HG03442 (cell line): ENCODE data around the gene RNASE13.

ENCODE experiments used
- ATAC-seq: cut with Tn5 transposase; IDR thresholded peaks from one replicate; pipeline ENCODE4 v1.9.1; 2021; ENCODE audit warnings: mild to moderate bottlenecking, moderate library complexity; ENCODE audit not compliant: unreplicated experiment

The RNASE13 gene

DNA sequence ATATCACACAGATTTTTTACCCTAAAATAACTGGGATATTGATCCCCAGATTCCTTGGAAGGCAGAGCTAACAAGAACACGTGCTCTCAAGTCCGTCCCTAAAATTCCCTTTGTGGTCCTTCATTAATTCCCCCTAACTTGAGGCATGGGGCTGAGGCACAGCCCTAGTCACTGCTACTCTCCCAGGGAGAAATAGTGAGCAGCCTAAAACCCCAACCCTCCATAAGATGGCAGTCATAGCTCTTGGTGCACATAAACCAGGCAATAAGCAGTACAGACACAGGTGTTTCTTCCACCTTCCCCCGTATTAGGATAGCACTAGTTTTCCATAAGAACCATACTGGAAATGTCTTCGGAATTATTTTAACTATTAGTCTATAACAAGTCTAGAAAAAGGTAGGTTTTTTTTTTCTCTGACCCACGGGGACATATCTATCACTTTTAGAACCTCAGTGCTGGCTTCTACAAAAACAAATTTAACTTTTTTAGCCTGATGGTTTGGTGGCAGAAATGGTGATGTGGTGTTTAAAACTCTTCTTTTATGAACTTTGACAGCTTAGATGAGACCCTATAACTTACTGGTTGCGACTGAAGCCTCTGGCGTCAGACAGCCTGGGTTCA, 32.4 kb upstream of the RNASE13 start:
- ATAC-seq = no peak

DNA sequence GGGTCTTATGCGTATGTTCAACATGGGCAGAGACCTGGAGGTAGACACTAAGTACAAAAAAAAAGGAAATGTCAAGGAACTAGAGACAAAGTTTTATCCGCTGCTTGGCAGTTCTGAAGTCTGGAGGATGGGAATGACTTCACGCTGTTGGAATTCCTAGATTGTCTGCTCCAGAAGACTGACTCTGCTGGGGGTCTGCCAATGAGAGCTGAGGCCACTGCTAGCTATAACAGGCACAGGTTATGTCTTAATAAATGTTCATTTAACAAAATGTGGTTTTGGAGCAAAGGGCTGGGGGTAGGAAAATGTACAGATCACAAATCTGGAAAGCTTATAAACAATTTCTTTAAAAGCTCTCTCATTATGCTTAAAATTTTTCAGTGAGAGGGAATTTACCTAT, 28.9 kb upstream of the RNASE13 start:
- no peak for ATAC-seq

DNA sequence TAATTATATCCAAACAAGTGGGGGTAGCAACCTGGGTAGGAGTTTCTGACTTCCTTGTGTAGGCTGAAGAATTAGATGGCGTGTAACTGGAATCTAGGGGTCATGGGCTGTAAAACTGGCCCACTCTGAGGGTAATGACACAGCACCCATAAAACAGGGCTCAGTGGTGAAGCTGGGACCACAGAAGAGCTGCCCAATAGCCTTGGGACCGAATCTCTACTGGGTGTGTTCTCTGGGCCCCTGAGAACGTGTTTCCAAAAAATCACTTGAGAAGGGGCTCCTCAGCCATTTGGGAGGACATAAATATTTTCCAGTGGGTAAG, 26.7 kb upstream of the RNASE13 start:
- no peak for ATAC-seq

DNA sequence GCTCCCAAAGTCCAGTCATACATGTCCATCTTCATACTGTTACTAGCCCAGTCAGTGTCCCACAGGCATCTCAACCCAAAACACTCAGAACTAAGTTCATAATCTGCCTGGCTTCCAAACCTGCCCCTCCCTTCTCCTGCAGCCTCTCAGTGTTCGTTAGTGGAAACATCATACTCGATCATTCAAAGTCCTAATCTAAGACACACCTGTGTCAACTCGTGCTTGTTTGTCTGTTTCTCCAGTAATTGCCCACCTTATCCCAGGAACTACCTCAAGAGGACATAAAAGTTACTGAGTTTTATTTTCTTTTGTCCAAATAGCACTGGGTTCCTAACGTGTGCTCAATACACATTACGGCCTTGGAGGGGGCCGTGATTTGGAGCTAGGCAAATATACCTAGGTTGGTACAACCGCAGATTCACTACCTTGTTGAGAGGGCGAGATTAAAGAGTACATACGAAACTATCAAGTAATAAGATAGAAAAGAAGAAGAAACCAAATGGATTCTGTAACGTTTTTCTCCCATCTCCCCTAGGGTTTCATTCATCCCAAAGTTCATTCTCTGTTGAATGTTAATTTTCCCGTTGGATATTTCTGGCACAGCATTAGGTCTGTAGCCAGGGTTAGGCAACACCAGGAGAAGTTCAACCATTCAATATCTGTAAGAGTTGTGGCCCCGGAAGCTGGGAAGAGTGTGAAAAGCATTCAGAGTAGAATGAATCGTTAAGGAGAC, 26.2 kb upstream of the RNASE13 start:
- ATAC-seq = no peak

DNA sequence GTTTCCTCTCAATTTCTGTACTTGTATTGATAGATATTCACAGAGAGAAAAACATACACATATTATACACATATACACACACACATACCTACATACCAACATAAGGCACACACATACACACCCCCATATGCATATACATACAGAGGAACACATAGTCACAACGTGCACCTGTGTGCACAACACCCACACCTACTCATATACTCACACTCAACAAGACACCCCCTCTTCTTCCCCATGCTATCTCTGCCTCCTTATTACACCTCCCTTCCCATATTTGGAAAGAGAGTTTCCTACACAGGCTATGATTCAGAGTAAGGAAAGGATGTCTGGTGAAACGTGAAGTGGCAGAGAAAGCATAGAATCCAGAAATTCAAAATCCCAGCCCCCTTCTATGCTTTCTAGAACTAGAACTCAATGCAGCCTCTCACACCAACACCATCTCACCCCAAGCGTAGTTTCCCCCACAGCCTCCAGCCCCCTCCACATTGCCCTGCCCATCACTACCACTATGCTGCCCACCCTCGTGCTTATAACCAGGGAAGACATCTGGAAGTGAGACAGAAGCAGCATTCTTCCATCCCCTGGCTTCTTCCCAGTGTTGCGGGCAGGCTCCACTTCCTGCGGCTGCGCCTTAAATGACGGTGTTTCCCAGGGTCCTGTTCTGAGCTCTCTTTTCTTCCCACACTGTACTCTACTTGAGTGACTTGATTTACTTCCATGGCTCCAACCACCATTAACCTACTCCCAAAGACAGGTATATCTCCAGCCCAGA, 25.4 kb upstream of the RNASE13 start:
- no peak for ATAC-seq

DNA sequence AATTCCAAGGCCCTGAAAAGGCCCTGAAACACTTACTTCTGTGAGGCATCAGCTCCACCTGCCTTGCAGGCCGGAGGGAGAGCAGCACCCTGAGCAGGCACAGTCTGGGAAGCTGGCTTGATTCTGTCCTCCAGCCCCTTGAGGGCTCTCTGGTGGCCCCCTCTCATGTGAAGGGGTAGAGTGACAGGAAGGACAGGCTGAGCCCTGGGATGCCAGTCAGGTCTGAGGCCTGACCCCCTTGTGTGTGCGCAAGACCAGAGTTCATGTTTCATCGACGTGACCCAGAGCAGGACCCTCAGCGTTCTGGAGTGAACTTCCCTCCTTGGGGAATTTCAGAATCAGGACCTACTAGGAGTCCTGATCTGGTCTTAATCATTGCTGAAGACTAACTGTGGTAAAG, 24.3 kb upstream of the RNASE13 start:
- ATAC-seq = no peak

DNA sequence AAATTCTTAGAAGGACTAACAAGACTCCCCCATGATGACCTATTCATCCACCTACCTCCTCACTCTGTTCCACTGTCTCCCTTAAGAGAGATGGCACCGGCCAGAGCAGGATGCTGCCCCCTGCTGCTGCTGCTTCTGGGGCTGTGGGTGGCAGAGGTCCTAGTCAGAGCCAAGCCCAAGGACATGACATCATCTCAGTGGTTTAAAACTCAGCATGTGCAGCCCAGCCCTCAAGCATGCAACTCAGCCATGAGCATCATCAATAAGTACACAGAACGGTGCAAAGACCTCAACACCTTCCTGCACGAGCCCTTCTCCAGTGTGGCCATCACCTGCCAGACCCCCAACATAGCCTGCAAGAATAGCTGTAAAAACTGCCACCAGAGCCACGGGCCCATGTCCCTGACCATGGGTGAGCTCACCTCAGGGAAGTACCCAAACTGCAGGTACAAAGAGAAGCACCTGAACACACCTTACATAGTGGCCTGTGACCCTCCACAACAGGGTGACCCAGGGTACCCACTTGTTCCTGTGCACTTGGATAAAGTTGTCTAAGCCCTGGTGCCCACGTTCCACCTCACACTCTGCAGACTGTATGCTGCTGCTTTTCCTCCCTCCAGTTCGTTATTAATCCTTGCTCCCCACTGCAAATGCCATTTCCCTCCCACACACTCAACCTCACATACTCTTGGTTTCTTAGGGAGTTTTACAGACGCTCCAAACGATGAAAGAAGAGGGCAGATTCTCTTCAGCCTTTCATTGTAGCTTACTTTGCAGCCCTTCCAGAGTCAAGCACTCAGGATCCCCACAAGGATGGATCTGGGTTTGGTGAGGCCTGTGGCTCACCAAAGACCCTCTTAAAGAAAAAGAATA, 23.4 kb upstream of the RNASE13 start, which contains the start of gene RNASE8:
Gene RNASE8, plus strand, starts transcription at position 20 of the 873 bp plus-strand sequence. Its CDS starts 71 bp downstream, at position 91.
- ATAC-seq = no peak

DNA sequence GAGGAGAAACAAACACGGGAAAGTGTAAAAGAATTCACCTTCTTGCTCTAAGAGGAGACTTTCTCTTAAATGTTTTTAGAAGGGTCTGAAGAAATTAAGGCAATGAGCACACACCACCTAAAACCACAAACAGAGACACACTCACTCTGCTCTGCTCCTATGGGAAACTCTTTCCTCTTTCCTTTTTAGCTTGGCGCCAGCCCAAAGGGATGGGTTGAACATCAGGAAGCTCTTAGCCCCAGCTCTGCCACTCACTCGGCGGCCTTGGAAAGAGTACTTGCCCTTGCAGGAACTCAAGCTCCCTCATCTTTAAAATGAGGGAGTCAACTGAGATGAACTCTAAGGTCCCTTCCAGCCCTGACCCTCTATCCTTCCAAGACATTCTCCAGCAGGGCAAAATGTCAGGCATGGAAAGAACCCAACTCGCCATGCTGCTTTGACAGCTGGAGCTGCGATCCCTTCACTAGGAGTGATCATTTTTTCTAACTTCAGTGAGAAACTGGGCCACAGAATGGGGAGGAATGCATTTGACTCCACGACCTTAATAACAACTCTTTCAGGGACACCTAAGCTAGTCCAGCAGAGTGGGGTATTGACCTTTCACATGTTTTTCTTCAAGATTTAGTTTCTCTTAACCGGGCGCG, 22.0 kb upstream of the RNASE13 start:
- ATAC-seq = no peak

DNA sequence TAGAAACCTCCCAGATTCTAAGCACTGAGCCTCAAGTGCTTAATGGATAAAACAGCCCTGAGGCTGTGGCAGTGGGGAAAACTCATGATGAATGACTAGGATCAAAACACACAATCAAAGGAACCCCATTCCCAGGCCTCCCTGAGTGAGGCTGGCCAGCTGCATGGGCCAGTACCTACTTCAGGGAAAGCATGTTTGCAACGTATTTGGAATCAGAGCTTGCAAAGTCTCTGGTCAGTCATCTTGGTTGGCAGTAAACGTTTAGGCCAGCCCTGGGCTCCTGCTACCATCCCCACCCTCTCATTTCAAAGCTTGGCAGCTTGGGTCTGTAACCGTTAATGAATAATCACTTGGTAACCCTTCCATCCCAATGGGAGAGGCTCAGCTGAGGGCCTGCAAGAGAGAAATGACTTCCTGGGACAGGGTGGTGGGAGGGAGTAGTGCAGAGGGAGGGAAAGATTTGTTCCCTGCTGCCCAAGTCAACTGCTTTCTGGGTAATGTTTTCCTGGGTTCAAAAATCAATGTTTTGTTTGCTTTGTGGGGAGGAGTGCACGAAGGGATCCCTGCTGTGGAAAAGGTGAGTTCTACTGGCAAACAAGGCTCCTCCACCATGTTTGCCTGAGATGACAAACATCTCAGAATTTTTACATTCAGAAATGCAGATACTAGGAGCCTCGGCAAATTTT, 21.0 kb upstream of the RNASE13 start:
- ATAC-seq = no peak

DNA sequence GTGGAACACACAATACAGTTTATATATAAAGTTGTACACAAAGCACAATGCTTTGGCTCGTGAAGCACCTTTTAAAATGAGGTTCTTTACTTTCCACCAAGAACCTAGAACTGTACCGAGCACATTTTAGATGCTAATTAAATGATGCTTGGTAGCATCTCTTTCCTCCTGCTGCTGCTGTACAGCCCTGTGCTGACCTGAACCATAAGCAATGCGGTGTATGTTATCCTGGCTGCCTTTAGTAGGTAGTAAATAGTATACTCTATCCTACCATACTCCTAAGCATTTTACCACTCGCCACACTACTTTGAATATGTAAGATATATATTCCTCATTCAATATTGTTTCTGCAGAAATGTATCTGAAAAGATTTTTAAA, 20.1 kb upstream of the RNASE13 start:
- ATAC-seq = no peak

DNA sequence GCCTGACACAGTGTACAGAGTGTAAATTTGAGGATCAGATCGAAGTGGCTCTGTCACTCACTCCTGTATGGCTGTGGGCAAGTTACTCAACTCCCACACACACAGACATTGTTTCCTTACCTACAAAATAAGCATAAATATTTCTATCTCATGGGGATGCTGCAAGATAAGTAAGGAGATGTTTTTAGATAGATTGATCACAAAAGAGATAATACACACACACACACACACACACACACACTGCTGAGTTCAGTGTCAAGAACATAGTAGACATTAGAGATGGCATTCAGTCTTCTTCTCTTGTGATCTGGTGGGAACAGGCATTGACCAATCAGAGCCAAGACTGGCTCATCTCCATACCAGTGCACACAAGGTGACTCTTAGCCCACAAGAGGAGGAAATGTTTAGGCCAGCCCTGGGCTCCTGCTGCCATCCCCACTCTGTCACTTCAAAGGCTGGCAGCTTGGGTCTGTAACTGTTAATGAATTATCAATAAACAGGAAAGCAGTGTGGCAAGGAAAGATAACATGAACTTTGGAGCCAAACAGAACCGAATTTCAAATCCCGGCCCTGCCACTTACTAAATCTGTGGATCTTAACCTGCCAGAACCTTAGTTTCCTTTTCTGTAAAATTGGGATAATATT, 19.6 kb upstream of the RNASE13 start:
- ATAC-seq = no peak

DNA sequence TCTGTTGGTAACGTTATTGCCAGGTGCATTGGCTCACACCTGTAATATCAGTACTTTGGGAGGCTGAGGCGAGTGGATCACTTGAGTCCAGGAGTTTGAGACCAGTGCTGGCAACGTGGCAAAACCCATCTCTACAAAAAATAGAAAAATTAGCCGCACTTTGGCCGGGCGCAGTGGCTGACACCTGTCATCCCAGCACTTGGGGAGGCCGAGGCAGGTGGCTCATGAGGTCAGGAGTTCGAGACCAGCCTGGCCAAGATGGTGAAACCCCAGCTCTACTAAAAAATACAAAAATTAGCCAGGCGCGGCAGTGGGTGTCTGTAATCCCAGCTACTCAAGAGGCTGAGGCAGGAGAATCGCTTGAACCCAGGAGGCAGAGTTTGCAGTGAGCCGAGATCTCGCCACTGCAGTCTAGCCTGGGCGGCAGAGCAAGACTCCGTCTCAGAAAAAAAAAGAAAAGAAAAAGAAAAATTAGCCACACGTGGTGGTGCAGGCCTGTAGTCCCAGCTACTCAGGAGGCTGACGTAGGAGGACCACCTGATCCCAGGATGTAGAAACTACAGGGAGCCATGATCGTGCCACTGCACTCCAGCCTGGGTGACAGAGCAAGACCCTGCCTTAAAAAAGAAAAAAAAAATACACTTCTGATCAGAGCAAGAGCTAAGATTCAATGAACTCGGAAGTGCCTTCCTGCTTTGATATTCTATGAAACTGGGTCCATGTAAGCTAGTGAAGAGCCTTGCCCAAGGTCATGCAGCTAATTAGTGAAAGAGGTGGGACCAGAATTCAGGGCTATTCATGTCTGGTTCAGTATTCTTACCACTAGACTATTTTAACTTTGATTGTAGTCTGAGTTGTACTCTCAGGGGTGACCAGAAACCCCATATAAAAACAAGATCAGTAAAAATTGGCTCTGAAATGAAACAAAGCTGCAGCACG, 18.8 kb upstream of the RNASE13 start:
- ATAC-seq = no peak

DNA sequence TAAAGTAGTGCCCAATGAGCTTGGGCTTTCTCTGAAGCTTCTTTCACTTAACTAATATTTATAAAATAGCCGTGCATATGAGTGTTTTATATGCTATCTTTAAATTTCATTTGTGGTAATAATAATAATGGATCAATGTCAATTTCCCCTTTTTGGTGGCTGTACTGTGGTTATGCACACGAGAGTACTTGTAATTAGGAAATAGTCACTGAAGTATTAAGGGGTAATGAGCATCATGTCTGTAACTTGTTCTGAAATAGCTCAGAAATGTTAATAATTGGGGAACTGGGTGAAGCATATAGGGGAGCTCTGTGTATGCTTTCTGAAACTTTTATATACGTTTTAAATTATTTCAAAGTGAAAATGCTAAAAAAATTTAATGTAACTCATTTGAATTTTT, 16.0 kb upstream of the RNASE13 start:
- no peak for ATAC-seq

DNA sequence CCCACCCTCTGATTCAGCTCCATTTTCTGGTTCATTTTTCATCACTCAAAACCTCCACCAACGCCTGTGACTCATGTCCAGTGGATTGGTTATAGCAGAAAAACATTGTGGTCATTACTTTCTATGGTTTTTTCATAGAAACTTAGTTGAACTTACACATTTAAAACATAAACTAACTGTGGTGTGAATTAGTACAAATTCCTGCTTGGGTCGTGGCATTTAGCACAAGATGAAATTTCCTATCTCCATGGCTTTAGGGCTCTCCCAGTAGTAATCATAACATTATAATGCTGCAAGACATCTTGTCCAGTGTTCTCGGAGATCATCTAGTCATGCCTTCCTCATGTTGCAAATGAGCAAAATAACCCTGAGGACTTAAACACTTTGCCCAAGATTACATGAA, 14.7 kb upstream of the RNASE13 start:
- ATAC-seq = no peak

DNA sequence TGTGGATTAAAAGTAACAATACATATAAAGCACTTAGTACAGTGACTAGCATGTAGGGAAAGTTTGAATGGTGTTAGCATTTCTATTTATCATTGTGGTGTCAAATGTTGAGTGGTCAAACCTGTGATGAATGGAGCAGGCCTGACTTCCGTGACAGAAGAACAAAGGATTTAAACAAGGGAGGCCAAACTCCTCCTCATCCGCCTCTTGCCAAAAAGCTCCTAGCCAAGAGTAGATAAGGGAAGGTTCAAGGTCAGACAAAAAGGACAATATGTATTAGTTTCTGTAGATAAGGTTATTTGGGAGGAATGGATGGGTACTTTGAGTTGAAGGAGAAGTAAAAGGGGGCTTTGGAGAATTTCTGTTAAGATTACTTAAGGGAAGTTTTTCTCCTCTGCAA, 14.0 kb upstream of the RNASE13 start:
- ATAC-seq = no peak

DNA sequence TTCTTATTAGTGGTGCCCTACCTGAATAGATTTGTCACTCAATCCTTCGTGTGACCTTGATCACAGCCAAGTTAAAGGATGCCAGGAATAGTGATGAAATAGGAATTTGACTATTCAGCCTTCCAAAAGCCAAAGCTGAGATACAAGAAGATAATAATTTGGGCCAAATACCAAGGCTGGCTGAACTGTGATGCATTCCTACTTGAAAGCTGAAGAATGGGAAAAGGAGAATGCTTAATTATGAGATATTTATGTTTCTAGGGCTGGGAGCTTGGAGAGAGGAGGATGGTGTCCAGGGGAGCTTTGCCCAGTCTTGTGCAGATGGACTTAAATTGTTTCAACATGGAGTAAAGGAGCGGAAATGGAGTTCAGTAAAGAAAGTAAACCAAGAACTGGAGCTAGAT, 12.8 kb upstream of the RNASE13 start:
- ATAC-seq = no peak

DNA sequence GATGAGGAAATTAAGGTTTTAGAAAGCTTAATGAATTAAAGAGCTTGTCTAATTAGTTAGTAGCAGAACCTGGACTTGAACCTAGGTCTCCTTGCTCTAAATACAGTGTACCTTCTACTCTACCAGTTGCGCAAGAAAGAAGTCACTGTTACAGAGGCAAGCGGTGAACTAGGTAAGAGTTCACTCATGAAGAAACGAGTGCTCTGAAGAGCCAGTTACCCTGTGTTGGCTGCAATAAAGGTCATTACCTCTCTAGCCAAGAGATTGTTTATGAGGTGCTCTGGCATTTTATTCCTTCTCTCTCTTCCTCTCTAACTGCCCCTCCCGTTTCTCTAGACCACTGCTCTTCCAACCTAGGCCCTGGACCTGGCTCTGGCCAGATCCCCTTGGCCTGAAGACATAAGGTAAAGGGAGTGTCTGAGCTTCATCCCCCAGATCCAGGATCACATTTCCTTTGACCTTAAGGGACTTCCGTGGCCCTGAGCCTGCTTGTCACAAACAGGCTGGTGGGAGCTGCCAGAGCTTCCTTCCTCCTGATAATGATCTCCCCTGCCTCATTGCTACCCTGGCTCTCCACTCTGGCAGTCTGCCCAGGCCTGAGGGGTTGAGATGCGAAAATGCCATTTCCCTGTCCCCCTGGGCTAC, 9.5 kb upstream of the RNASE13 start:
- ATAC-seq = no peak

DNA sequence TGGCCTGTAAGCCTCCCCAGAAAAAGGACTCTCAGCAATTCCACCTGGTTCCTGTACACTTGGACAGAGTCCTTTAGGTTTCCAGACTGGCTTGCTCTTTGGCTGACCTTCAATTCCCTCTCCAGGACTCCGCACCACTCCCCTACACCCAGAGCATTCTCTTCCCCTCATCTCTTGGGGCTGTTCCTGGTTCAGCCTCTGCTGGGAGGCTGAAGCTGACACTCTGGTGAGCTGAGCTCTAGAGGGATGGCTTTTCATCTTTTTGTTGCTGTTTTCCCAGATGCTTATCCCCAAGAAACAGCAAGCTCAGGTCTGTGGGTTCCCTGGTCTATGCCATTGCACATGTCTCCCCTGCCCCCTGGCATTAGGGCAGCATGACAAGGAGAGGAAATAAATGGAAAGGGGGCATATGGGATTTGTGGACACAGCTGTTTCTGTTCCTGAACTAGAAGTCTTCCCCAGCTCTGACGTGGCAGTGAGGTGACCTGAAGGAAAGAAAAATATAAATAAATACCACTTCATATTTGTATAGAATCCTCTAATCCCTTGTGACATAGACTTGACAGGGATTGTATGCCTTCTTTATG, 8.9 kb upstream of the RNASE13 start:
- ATAC-seq = no peak
